ENCODE results near the gene KIAA1217. TPM values are rescaled to one million over a fixed set of nuclear protein-coding genes. Genes with fewer than 3 reads are reported as not detected.

Gene KIAA1217
- total RNA-seq, 1 experiment from 2014 or later: 171 TPM

GRCh38 chr10:24168258-24169170 lies 40.4 kb upstream of the KIAA1217 start:
- no TSS peak for BruUV-seq (replicated peaks)
- Histone ChIP-seq H3K9me3 (no peaks in the 10 kb centered on the region), H3K4me3 (ENCODE audit: low read depth, low read length) (no peak overlapping the region), H3K4me1 (no peaks in the 10 kb centered on the region), H3K27me3 (replicated peaks; ENCODE audit: control insufficient read depth, insufficient read depth, low read length) (no peaks in the 10 kb centered on the region), H3K36me3 (ENCODE audit: control insufficient read depth, insufficient read depth, low read length) (no peaks in the 10 kb centered on the region)
- H3K9me3 Mint-ChIP-seq (ENCODE audit: unreplicated experiment): no peaks in the 10 kb centered on the region
- H3K27ac Mint-ChIP-seq (ENCODE audit: unreplicated experiment): no peak overlapping the region
- DNase-seq: no peak
- H3K4me3 Mint-ChIP-seq (ENCODE audit: unreplicated experiment): no peak overlapping the region
- ChIA-PET CTCF (no interaction called here), POLR2A (no interaction called here)
- no peaks in the 10 kb centered on the region for H3K4me1 Mint-ChIP-seq (ENCODE audit: low read depth, unreplicated experiment)
- peaks cover 16% of the 10 kb centered on the region for H3K27me3 Mint-ChIP-seq (ENCODE audit: insufficient read depth, unreplicated experiment)
- TF ChIP-seq CTCF (IDR thresholded peaks at IDR 0.05; ENCODE audit: insufficient read depth in 1 of 2, low read depth in 1 of 2, low read length in 1 of 2, severe bottlenecking in 1 of 2, unreplicated experiment in 1 of 2): no peak
- no peaks in the 10 kb centered on the region for H3K36me3 Mint-ChIP-seq (ENCODE audit: insufficient read depth, unreplicated experiment)
- intact Hi-C loops (cut with micrococcal nuclease; ENCODE audit: unreplicated experiment): no loop called here

GRCh38 chr10:24170199-24170598 lies 38.7 kb upstream of the KIAA1217 start:
- peaks cover 20% of the 10 kb centered on the region for H3K27me3 Mint-ChIP-seq (ENCODE audit: insufficient read depth, unreplicated experiment)
- H3K9me3 ChIP-seq: 0 out of 2 replicates have a peak, but pooled peaks cover 2% of the 10 kb centered on the region
- no peaks in the 10 kb centered on the region for H3K36me3 Mint-ChIP-seq (ENCODE audit: insufficient read depth, unreplicated experiment)
- no peaks in the 10 kb centered on the region for H3K4me1 ChIP-seq
- no peaks in the 10 kb centered on the region for H3K36me3 ChIP-seq (ENCODE audit: control insufficient read depth, insufficient read depth, low read length)
- TF ChIP-seq CTCF (IDR thresholded peaks at IDR 0.05; ENCODE audit: insufficient read depth in 1 of 2, low read depth in 1 of 2, low read length in 1 of 2, severe bottlenecking in 1 of 2, unreplicated experiment in 1 of 2): no peak
- CTCF ChIA-PET: no interaction called here
- H3K9me3 Mint-ChIP-seq (ENCODE audit: unreplicated experiment): peaks cover 6% of the 10 kb centered on the region
- no peak overlapping the region for H3K4me3 Mint-ChIP-seq (ENCODE audit: unreplicated experiment)
- H3K4me1 Mint-ChIP-seq (ENCODE audit: low read depth, unreplicated experiment): no peaks in the 10 kb centered on the region
- no peaks in the 10 kb centered on the region for H3K27me3 ChIP-seq (replicated peaks; ENCODE audit: control insufficient read depth, insufficient read depth, low read length)
- POLR2A ChIA-PET: no interaction called here
- H3K4me3 ChIP-seq (ENCODE audit: low read depth, low read length): no peak overlapping the region
- BruUV-seq (replicated peaks): no TSS peak
- H3K27ac Mint-ChIP-seq (ENCODE audit: unreplicated experiment): no peak overlapping the region
- DNase-seq: no peak
- intact Hi-C loops (cut with micrococcal nuclease; ENCODE audit: unreplicated experiment): no loop called here

- no peak overlapping the region for H3K4me3 Mint-ChIP-seq (ENCODE audit: unreplicated experiment)
- Histone ChIP-seq H3K27me3 (replicated peaks; ENCODE audit: control insufficient read depth, insufficient read depth, low read length) (no peaks in the 10 kb centered on the region), H3K36me3 (ENCODE audit: control insufficient read depth, insufficient read depth, low read length) (no peaks in the 10 kb centered on the region), H3K9me3 (peaks cover 15% of the 10 kb centered on the region; the same call in 1 of the 2 replicates), H3K4me1 (no peaks in the 10 kb centered on the region), H3K4me3 (ENCODE audit: low read depth, low read length) (no peak overlapping the region)
- H3K4me1 Mint-ChIP-seq (ENCODE audit: low read depth, unreplicated experiment): no peaks in the 10 kb centered on the region
- no peaks in the 10 kb centered on the region for H3K36me3 Mint-ChIP-seq (ENCODE audit: insufficient read depth, unreplicated experiment)
- peaks cover 13% of the 10 kb centered on the region for H3K9me3 Mint-ChIP-seq (ENCODE audit: unreplicated experiment)
- DNase-seq: no peak
- intact Hi-C loops (cut with micrococcal nuclease; ENCODE audit: unreplicated experiment): no loop called here
- CTCF ChIA-PET: no interaction called here
- no TSS peak for BruUV-seq (replicated peaks)
- H3K27ac Mint-ChIP-seq (ENCODE audit: unreplicated experiment): no peak overlapping the region
- H3K27me3 Mint-ChIP-seq (ENCODE audit: insufficient read depth, unreplicated experiment): peaks cover 13% of the 10 kb centered on the region
- TF ChIP-seq CTCF (IDR thresholded peaks at IDR 0.05; ENCODE audit: insufficient read depth in 1 of 2, low read depth in 1 of 2, low read length in 1 of 2, severe bottlenecking in 1 of 2, unreplicated experiment in 1 of 2): no peak
- POLR2A ChIA-PET: no interaction called here
These were observed 36.0 kb upstream of the KIAA1217 start for GRCh38 chr10:24172909-24173308.

Data from Caco-2 (cell line).